ENCODE data around the gene GABRD. TPM values are rescaled to one million over a fixed set of nuclear protein-coding genes. Genes with fewer than 3 reads are reported as not detected.

The GABRD gene
- total and polyA plus RNA-seq, 10 donors, result 0.35 to 1.2 (median 0.94) TPM; not detected in 3

DNA sequence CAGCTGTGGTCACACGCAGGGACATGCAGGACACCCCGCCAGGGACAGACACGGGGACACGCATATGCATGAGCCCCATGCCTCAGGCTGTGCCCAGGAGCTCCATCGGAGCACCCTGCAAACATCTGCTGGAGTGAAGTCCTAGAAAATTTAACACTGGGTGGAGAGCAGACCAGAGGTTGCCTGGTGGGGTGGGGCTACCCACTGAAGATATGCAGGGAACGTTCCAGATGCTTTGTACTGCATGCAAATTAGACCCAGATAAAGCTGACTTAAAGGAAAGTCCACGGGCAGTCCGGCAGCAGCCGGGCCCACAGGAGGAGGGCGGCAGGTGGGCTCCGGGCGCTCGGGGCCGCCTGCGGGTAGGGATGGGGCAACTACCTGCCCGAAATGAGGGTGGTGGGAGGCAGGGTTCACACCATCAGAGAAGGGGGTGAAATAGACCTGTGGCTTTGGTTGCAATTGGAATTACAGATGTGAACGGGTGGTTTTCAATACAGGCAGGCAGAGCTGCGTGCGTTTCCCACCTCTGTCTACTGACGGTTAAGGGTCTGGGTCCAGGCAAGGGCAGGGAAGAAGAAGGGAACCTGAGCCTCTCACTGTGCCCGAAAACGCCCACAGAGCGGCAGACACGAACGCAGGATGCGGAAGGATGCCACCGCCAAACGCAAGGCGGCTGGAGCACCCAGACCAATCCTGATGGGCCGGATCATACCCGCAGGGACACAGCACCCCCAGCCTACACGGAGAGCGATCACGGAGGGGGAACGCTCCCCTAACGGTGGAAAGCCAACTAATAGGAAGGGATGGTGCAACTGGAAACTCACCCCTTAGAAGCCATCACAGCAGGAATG lies 36.5 kb upstream of the GABRD start:
- Histone ChIP-seq H3K27ac (no peak overlapping the region), H3K4me1 (no peaks in the 10 kb centered on the region), H3K27me3 (replicated peaks in 1 of 7) (peaks cover 0 to 21% (median 0%) of the 10 kb centered on the region in 7 donors), H3K36me3 (no peaks in the 10 kb centered on the region), H3K9me3 (no peaks in the 10 kb centered on the region), H3K4me3 (no peak overlapping the region)
- 90 to 93% (median 92%) methylated on average over 36 of the region's 36 CpGs for WGBS, 5 donors
- TF ChIP-seq, protein P1, sequence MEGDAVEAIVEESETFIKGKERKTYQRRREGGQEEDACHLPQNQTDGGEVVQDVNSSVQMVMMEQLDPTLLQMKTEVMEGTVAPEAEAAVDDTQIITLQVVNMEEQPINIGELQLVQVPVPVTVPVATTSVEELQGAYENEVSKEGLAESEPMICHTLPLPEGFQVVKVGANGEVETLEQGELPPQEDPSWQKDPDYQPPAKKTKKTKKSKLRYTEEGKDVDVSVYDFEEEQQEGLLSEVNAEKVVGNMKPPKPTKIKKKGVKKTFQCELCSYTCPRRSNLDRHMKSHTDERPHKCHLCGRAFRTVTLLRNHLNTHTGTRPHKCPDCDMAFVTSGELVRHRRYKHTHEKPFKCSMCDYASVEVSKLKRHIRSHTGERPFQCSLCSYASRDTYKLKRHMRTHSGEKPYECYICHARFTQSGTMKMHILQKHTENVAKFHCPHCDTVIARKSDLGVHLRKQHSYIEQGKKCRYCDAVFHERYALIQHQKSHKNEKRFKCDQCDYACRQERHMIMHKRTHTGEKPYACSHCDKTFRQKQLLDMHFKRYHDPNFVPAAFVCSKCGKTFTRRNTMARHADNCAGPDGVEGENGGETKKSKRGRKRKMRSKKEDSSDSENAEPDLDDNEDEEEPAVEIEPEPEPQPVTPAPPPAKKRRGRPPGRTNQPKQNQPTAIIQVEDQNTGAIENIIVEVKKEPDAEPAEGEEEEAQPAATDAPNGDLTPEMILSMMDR (IDR thresholded peaks at IDR 0.05 in 8 of 11, conservative IDR thresholded peaks at IDR 0.05 in 3 of 11), result no peak
- TF ChIP-seq POLR2A (IDR thresholded peaks at IDR 0.05), result no peak
- no peak for TF ChIP-seq POLR2AphosphoS5 (IDR thresholded peaks at IDR 0.05)
- intact Hi-C loops (cut with DNase I; ENCODE audit: low total_unique reads), result no loop called here
- no peak for DNase-seq

DNA sequence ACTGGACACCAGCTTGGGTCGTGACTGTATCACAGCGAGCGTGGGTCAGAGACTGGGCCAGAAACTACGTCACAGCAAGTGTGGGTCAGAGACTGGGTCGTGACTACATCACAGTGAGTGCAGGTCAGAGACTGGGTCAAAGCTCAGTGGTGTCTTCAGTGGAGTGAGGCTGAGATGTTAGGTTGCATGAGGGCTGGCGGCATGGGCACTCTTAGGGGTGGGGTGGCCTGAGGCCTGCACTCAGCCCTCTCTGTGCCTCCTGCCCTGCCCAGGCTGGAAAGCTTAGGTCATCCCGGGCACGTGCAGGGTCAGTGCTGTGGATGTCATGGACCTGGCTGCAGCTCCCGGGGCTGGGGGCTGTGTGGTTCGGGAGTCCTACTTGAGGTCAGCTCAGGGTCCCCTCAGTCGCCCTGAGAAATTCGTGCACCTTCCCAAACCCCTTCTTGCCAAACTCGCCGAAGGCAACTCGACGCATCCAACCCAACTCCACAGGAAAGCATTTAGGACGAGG lies 34.5 kb upstream of the GABRD start:
- DNase-seq, result no peak
- H3K4me1 ChIP-seq, result peaks cover 0 to 14% (median 6%) of the 10 kb centered on the region in 6 donors
- intact Hi-C loops (cut with DNase I; ENCODE audit: low total_unique reads), result no loop called here
- H3K36me3 ChIP-seq, result no peaks in the 10 kb centered on the region
- no peaks in the 10 kb centered on the region for H3K9me3 ChIP-seq
- TF ChIP-seq POLR2A (IDR thresholded peaks at IDR 0.05), result no peak
- TF ChIP-seq POLR2AphosphoS5 (IDR thresholded peaks at IDR 0.05), result no peak
- TF ChIP-seq, protein P1 (IDR thresholded peaks at IDR 0.05 in 8 of 11, conservative IDR thresholded peaks at IDR 0.05 in 3 of 11), result no peak
- no peak overlapping the region for H3K27ac ChIP-seq
- H3K27me3 ChIP-seq (replicated peaks in 1 of 7), result peaks cover 0 to 39% (median 5%) of the 10 kb centered on the region in 7 donors
- no peak overlapping the region for H3K4me3 ChIP-seq
- WGBS, 5 donors, result 79 to 87% (median 85%) methylated on average over 13 to 17 of the region's 17 CpGs

DNA sequence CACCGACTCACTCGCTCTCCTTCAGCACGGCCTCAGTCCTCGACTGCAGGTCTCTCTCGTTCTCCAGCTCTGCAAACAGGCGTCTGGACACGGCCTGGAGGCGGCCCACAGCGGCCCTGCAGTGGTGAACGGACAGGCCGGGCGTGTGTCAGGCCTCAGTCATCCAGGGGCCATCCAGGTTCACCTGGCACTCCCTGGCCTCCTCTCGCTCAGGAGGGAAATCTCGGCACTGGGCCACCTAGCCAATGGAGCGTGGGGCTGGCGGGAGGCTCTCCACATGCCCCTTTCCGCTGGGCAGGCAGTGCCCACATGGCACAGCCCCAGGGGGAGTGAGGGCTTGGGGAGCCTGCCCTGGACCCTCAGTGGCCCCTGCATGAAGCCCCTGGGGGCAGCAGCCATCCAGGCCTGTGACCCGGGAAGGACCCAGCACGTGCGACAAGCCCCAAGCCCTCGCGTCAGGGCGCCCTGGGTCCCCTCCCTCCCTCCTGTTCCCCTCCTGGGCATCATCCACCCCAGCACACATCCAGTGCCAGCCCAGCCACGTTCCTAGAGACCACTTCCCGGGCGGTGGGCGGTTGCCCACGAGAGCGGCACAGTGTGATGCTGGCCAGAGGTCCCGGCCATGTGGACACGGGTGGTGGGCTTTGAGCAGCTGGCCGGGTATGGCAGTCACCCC lies 33.6 kb upstream of the GABRD start:
- WGBS, 5 donors, result 83 to 91% (median 89%) methylated on average over 19 to 32 of the region's 32 CpGs
- Histone ChIP-seq H3K36me3 (no peaks in the 10 kb centered on the region), H3K27me3 (replicated peaks in 1 of 7) (peaks cover 0 to 44% (median 5%) of the 10 kb centered on the region in 7 donors), H3K27ac (no peak overlapping the region), H3K4me3 (no peak overlapping the region), H3K4me1 (peaks cover 0 to 16% (median 7%) of the 10 kb centered on the region in 6 donors), H3K9me3 (no peaks in the 10 kb centered on the region)
- intact Hi-C loops (cut with DNase I; ENCODE audit: low total_unique reads), result no loop called here
- TF ChIP-seq POLR2A (IDR thresholded peaks at IDR 0.05) (no peak), POLR2AphosphoS5 (IDR thresholded peaks at IDR 0.05) (no peak)
- TF ChIP-seq, protein P1 (IDR thresholded peaks at IDR 0.05 in 8 of 11, conservative IDR thresholded peaks at IDR 0.05 in 3 of 11), result no peak
- DNase-seq, result no peak
